Central memory CD4-positive, alpha-beta T cell (primary cell): Measurements from ENCODE around the gene SPC24.
A peak's percentile ranks its signal among the peaks of the same experiment; 100 is the strongest.
"Not testable (repeated sequence)": the region's sequence is repeated elsewhere in the genome, so short reads cannot be mapped to it uniquely, and the experiment has no call there.

ENCODE experiments used
- DNase-seq: peaks from one replicate; pipeline ENCODE4 v3.0.0; 2022

Gene SPC24

GRCh38 chr19:11123114-11123513 lies 32.5 kb downstream of the SPC24 start:
- no peak for DNase-seq

- not testable (repeated sequence) for DNase-seq
These were observed 33.6 kb downstream of the SPC24 start for GRCh38 chr19:11121963-11122362.

GRCh38 chr19:11116507-11116906 lies 39.1 kb downstream of the SPC24 start:
- no peak for DNase-seq

- no peak for DNase-seq
These were observed 39.6 kb downstream of the SPC24 start for GRCh38 chr19:11115895-11116446.

GRCh38 chr19:11115042-11115441 lies 40.5 kb downstream of the SPC24 start:
- no peak for DNase-seq

- no peak for DNase-seq
These were observed 42.4 kb downstream of the SPC24 start for GRCh38 chr19:11113140-11113708.

GRCh38 chr19:11111771-11112144 lies 43.8 kb downstream of the SPC24 start:
- DNase-seq = no peak

GRCh38 chr19:11111117-11111770 lies 44.3 kb downstream of the SPC24 start:
- no peak for DNase-seq

GRCh38 chr19:11108746-11109145 lies 46.8 kb downstream of the SPC24 start:
- no peak for DNase-seq

- DNase-seq = no peak
These were observed 49.1 kb downstream of the SPC24 start for GRCh38 chr19:11106477-11106876.

GRCh38 chr19:11105014-11105636 lies 50.5 kb downstream of the SPC24 start:
- DNase-seq = no peak

GRCh38 chr19:11103667-11104066 lies 51.9 kb downstream of the SPC24 start:
- not testable (repeated sequence) for DNase-seq

GRCh38 chr19:11102944-11103343 lies 52.6 kb downstream of the SPC24 start:
- no peak for DNase-seq

- no peak for DNase-seq
These were observed 54.5 kb downstream of the SPC24 start for GRCh38 chr19:11101057-11101456.

- no peak for DNase-seq
These were observed 55.5 kb downstream of the SPC24 start for GRCh38 chr19:11100049-11100448.

GRCh38 chr19:11098861-11099260 lies 56.7 kb downstream of the SPC24 start:
- no peak for DNase-seq

- DNase-seq = no peak
These were observed 57.3 kb downstream of the SPC24 start for GRCh38 chr19:11098327-11098726.

- not testable (repeated sequence) for DNase-seq
These were observed 58.2 kb downstream of the SPC24 start for GRCh38 chr19:11097367-11097766.

GRCh38 chr19:11096210-11096841 lies 59.3 kb downstream of the SPC24 start:
- peak; percentile 28 for DNase-seq
